Umbilical cord (tissue), 1 donor: ENCODE measurements around the gene PPIH. TPM values are rescaled to one million over a fixed set of nuclear protein-coding genes. Genes with fewer than 3 reads are reported as not detected.

ENCODE experiments used
- total RNA-seq: library from RNA; depleted of rRNA; stranded (reverse); fragments of >200 nt; gene quantifications from one replicate; pipeline ENCODE4 v1.2.3, GENCODE V29; 2014; ENCODE audit warnings: low replicate concordance; ENCODE audit not compliant: insufficient read depth

The PPIH gene
- total RNA-seq, 1 donor from 2014 or later, result 10.4 TPM

Other genes with a start within 250 kb of the PPIH start
- not detected for gene ZMYND12, start 202.4 kb upstream of the PPIH start, total RNA-seq
- 89.1 TPM for gene PPCS, start 201.9 kb upstream of the PPIH start, total RNA-seq
- gene CCDC30, start 195.1 kb upstream of the PPIH start, total RNA-seq, result 7.5 TPM
- 499 TPM for gene YBX1, start 24.0 kb downstream of the PPIH start, total RNA-seq
- gene CLDN19, start 81.8 kb downstream of the PPIH start, total RNA-seq, result not detected
- gene P3H1, start 108.6 kb downstream of the PPIH start, total RNA-seq, result 160 TPM
- gene C1orf50, start 108.8 kb downstream of the PPIH start, total RNA-seq, result 4.8 TPM
- gene TMEM269, start 126.6 kb downstream of the PPIH start, total RNA-seq, result not detected
- gene ERMAP, start 158.7 kb downstream of the PPIH start, total RNA-seq, result 27.4 TPM
- gene SVBP, start 159.0 kb downstream of the PPIH start, total RNA-seq, result 38.3 TPM
- gene ZNF691, start 188.2 kb downstream of the PPIH start, total RNA-seq, result 8.2 TPM